Fibroblast of skin of right biceps (primary cell): ENCODE measurements around the gene RSPRY1.

Source experiments
- DNase-seq: peaks from one replicate; pipeline ENCODE4 v3.0.0-alpha.2; 2013

Gene RSPRY1

DNA sequence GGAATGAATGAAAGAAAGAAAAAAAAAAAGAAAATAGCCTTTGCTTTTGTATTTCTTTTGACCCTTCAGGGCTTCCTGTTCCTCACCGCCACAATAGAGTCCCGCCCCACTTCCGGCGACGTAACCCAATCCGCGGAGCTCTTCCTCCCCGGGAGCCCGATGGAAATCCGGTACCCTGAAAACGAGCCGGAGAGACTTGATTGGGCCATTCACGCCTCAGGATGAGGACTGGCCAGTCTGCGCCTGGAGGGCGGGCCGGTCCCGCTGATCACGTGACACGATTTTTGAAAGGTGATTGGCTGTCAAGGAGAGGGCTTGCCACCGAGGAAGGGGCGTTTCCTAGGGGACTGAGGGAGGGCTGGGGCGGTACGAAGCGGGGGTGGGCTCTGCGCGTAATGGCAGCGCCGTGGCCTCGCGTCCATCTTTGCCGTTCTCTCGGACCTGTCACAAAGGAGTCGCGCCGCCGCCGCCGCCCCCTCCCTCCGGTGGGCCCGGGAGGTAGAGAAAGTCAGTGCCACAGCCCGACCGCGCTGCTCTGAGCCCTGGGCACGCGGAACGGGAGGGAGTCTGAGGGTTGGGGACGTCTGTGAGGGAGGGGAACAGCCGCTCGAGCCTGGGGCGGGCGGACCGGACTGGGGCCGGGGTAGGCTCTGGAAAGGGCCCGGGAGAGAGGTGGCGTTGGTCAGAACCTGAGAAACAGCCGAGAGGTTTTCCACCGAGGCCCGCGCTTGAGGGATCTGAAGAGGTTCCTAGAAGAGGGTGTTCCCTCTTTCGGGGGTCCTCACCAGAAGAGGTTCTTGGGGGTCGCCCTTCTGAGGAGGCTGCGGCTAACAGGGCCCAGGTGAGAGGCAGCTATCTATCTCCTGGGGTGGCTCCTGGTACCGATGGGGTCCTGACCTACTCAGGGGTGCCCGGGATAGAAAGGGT lies at the start of gene RSPRY1, which contains the start of gene PSME3IP1:
Gene RSPRY1 (plus strand): TSS at position 385 of the 927 bp plus-strand sequence. CDS start 18,330 bp downstream, outside the sequence.
Gene PSME3IP1 (minus strand): TSS at position 95 of the 927 bp plus-strand sequence. CDS start 12,185 bp downstream, outside the sequence.
- DNase-seq = peak; percentile 100

DNA sequence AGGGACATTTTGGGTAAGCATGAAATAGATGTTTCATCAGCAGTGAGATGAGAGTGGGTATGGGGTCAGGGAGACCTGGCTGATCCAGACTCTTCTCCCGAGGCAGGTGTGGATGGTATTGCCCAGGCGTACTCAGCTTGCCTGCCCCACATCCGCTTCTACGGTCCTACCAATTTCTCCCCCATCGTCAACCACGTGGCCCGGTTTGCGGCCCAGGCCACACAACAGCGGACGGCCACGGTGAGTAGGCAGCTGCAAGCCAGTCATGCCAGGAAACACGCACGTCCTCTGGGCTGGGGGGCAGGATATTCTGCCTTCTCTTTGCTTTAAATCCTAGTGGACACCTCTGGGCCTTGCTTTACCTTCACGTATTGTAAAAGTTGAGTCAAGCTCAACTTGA lies 49.1 kb upstream of the RSPRY1 start:
- DNase-seq = no peak

DNA sequence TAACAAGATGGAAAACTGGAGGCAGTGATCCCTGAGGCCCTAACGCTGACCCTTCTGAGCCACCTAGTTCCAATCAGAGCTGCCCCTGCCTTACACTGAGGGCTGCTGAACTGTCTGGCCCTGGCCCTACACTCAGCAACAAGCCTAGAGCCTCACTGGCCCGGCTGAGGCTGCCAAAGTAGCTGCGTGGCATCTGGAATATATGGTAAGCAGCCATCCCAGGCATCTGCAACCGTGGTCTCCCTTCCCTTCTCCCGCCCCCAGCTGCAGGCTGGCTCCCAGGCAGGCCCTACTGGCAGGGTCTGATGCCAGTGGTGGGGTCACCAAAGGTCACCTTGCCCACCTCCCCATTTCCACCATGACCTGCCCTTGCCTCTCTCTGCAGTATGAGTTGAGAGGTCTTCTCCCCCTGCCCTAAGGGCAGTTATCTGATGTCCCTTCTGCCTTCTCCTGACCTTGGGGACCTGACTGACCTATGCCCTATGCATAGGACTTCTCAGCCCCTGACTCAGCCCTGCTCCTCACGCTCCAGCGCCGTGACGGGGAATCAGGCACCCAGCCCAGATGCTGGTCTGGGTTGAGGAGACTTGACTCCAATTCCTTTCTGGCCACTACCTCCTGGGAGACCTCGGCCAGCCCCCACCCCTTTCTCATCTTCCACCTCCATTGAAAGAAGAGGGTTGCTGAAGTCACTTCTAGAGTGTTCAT lies 48.4 kb upstream of the RSPRY1 start:
- DNase-seq = no peak

DNA sequence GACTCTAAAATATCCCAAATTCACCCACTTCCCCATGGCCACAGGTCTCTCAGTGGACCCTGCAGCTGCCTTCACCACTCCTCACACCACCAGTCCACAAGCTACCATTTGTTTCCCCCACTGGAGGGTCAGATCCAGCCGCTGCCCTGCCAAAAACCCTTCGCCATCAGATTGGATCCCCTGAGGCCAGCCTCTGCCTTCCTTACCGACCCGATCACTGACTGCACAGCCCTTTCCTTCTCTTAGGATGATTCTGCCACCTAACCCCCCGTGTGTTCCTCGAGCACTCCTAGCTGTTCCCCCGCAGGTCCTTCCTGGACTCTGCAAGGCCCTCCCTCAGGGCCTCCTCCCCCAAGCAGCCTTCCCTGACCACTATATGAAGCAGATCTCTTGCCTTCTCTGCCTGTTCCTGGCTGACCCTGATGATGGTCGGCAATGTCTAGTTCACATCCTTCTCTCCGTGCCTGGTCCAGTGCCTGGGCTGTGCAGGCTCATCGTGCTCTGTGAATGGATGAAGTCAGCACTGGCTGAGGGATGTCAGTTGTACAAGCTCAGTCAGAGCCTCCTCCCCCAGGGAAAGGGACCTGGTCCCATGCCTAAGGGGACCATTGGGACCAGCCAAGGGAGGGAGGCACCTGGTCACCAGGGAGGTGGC lies 47.7 kb upstream of the RSPRY1 start:
- no peak for DNase-seq

DNA sequence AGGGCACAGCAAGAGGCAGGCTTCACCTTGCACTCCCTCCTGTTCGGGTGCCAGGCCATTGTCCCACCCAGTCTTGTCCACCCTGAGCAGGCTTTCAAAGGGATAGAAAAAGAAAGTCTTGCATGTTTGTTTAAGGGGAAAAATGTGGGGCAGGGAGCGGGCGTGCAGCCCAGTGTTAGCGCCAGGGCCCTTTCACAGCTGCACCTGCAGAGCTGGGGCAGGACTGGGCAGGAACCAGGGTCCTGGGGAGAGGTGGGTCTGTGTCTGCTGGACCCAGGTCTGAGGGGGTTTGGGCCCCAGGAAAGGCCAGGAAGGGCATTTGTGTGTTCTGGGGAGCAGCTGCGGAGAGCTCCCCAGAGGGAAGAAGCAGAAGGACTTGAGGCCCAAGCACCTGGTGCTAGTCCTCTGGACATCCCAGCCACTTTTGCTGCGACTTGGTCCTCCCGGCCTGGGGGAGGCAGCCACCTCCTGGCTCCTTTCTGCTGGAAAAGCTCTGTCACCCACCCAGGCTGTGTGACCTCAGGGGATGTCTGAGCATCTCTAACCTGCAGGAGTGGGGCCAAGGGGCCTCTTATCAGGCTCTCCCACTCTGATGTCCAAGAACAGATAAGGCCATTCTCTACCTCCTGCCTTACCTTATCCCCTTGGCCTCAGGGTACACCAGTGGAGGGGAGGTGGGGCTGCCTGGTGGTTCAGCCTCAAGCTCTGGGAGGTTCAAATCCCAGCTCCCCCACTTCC lies 45.0 kb upstream of the RSPRY1 start:
- DNase-seq = no peak

DNA sequence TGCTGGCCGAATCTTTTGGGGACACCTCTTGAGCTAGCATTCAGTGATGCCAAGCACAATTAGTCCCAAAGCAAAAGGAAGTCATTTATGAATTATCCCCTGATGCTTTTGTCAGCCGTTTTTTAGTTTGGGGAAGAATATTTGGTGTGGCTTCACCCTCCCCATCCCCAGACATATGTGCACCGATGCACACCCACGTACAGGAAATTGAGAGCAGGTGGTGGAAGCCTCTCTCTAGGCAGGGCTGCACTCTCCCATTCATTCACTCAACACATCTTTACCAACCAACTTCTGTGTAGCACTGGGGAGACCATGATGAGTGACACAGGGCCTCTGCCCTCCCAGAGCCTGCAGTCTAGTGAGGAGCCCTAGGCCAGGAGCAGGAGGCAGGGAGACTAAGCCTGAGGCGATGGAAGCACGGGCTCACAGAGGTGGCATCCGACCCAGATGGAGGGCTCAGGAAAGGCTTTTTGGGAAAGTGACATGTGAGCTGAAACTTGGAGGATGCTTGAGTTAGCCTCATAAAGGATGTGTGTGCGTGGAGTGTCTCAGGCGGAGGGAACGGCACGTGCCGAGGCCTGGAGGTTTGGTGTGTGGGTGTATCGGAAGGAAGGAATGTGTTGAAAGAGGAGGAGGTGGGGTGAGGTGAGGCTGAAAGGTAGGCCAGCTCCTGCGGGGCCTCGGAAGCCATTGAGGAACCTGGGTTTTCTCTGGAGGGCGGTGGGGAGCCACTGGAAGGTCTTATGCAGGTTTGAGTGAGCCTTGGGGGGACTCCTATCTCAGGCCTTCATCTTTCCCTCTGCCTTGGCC lies 44.1 kb upstream of the RSPRY1 start:
- no peak for DNase-seq

DNA sequence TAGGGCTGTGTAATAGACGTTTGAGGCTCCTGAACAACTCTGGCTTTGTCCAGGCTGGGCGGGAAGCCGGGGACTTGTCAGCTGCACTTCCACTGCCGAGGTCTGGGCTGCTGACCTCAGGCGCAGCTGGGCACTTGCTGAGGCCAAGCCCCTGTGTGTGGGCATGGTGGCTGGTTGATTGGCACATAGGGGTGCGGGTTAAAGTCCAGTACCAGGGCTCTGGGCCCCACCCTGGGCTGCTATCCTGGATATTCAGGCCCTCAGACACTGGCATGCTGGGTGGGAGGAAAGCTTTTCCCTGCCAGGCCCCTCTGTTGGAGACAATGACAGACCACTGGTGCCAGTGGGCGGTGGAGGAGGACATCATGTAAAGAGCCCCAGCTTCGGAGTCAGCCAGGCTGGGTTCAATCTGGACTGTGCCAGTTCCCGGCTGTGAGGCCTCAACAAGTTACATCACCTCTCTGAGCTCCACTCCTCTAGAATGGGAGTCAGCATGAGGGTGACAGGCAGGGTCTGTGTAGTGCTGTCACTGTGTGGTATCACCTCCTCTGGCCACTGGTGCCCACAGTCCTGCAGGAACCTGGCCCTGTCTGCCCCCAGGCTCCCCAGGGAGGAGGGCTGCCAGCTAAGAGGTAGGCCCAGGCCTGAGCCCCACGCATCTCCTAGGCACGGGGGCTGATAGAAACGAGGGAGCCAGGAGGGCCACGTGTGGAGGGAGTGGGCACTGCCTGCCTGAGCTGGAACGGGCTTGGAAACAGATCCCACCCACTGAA lies 42.8 kb upstream of the RSPRY1 start:
- no peak for DNase-seq

DNA sequence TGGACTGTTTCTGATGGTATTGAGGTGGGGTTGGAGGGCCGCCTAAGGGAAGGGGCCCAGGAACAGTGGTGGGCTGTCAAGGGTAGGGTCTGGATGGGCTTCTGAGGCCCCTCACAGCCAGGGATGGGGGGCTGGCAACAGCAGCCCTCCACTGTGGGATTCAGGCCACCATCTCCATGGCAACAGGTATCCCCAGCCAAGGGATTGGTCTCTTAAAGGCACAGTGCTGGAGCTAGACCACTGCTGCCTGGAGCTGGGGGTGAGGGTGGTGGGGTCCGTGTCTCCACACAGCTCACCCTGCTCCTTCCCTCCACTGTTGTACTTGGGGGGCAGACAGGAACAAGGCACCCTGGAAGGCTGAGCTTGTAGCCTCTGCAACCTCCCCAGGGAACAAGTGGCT lies 42.1 kb upstream of the RSPRY1 start:
- DNase-seq = no peak

DNA sequence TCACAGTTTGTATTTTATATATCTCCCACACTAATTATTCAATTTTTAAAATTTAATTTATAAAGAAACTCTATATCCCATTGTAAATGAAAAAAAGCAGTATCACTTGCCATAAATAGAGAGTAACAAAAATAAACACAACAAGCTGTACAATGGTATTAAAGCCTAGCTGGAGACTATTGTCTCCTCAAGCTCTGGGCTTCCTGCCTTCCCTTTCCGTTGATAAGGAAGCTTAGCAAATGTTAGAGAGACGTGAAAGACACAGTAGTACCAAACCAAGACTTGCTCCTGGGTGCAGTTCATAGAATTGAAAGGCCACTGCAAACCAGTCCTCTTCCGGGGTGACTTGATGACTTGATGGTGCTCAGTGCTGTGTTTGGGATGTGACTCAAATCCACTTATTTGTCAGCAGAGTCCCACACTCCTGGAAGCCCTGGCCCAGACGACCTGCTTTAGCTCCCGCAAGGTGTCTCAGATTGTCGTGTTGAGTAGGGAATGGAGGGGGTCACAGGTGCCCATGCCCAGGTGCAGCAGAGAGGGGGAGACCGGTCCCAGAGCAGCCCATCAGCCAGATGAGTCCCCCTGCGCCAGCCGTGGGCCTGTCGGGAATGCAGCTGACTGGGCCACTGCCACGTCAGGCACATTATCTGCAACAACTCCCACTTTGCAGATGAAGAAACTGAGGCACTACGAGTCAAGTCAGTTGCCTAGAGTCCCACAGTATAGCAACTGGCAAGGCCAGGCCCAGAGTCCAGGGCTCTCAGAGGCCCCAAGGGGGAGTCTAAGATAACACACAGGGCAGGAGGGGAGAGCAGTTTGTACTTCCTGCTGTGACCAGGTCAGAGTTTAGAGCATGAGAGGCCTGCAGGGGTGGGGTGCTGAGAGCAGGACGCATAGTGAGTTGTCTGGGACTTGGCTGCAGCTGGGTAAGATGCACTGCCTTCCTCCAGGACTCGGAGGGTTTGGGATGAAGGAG lies 40.8 kb upstream of the RSPRY1 start:
- no peak for DNase-seq

DNA sequence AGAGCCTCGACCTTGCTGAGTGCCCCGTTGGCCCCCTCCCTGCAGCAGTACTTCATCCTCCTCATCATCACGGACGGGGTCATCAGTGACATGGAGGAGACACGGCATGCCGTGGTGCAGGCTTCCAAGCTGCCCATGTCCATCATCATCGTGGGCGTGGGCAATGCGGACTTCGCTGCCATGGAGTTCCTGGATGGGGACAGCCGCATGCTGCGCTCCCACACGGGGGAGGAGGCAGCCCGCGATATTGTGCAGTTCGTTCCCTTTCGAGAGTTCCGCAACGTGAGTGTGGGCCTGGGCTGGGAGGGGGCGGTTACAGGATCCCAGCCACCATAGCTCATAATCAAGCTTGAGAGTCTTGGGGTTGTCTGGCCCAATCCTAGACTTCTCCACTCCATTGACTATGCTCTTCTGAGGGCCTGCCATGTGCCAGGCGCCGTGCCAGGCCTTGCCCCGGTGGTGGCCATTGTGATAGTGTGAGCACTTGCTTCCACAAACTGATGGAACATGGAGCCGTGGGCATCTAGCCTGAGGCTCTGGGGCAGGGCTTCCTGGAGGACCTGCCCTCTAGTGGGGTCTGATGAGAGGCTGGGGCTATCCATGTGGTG lies 40.0 kb upstream of the RSPRY1 start:
- no peak for DNase-seq

DNA sequence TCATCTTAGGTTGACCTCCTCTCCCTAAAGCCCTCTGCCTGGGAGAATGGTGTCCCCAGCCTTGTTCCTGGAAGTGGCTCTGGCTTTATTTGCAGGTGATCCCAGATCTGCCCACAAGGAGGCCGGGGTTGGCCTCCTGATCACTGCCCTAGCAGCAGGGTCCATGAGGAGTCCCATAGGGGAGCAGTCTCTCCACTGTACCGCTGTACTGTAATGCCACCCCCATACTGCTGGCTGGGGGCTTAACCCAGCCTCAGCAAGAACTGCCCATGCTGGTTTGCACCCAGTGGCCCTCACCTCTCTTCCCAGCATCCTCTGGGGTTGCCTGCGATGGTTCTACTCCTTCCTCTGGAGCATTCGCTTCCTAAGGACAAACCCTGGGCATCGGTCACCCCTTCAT lies 39.4 kb upstream of the RSPRY1 start:
- DNase-seq = no peak

DNA sequence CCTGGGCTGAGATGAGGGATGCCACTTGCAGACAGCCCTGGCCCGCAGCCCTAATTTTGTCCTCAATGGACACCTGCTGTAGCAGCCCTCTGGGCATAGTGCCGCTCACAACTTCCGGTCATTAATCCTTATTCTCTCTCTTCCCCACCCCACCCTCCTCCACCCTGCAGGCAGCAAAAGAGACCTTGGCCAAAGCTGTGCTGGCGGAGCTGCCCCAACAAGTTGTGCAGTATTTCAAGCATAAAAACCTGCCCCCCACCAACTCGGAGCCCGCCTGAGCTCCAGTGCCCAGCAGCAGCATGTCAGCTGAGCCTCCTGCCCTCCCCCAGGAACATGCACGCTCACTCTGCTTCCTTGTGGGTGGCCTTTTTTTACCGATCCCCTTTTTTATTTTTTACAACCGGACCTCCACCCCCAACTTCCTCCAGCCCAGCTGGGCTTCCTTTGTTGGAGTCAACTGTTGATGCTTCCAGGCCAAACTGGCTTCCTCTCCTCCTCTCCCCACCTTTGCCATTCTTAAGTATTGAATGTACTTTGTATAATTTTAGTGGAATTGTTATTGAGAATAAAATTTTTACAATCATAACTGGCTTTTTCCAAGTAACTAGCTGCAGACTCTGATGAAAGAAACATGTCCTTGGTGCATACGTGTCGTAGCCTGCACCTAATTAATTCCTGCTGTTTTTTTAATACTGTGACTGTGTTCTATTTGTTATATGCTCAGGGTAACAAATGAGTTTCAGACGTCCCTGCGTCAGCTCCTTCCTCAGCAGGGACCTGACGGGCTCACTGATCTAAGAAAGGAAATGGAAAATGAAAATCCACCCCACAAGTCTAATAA lies 38.5 kb upstream of the RSPRY1 start:
- DNase-seq = peak; percentile 71

DNA sequence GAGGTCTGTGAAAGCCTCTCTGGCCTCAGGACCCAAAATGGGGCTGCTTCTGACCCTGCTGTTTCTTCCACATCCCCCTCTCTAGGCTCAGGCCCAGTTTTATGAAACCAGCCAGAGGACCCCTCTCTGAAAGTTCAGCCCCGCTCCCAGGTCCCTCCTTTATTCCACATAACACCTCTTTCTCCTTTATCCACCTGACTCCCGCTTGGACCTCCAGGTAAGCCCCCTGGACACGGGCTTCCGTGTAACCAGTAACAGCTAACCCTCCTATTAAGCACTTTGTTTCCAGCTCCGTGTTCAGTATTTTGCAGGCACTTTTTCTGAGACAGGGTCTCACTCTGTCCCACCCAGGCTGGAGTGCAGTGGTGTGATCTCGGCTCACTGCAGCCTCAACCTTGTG lies 37.6 kb upstream of the RSPRY1 start:
- no peak for DNase-seq

DNA sequence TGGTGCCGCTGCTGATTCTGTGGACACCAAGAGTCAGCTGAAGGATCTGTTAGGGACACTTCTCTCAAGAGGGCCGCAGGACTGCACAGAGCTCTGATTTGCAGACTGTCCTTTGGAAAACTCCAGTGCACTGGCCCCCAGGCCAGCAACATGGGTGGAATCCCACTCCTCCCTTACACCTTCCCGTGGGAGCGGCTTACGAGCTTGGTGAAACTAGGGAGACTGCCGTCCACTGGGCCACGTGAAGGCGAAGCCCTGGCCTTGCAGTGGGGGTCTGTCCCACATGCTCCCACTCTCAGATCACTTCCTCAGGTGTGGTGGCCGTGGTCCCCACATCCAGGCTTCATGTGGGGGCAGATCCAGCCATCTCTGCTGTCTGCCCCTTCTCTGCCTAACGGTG lies 36.7 kb upstream of the RSPRY1 start:
- no peak for DNase-seq

DNA sequence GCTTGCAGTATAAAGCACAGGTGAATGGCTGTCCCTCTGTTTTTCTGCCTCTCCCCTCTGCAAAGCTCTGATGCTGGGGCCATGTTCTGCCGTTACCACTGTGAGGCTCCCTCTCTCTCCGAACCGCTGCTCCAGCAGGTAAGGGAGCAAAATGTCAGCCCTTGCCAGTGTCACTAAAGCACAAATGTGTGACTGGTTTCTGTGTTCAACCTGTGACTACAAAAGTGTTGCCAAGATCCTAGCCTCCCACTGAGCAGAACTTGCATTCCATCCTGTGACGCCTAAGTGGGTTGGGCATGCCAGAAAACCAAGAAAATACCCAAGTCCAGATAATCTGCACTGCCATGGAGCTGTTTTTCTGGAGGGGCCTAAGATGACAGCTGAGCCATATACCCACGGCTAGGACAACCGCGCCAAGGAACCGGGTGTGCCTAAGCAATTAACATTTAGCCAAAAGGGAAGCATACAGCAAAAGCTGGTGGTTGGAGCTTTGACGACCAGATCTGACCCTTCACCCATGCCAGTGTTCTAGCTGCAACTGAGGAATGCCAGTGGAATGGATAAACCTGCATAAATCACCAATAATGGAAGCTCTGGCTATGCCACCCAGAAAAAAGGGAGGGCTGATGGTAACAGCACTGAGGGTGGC lies 35.3 kb upstream of the RSPRY1 start:
- DNase-seq = no peak

DNA sequence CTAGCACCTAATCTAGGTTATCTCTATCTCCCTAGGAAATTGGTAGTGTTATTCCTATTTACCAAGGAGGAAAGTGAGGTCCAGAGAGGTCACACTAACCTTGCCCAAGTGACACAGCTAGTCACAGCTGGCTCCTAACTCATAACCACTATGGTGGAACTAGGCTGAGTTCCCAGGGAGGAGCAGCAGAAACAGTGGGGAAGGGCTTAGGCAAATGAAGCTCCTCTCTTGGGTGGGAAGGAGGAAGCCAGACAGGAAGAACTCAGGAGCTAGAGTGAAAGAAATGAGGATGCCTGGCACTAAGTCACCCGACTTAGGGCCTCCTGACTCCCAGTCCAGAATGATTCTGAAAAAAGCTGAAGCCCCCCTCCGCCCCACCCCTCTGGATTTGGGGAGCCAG lies 34.8 kb upstream of the RSPRY1 start:
- no peak for DNase-seq
